ENCODE results near the gene SPATA46. TPM values are rescaled to one million over a fixed set of nuclear protein-coding genes. Genes with fewer than 3 reads are reported as not detected.
"Not testable (repeated sequence)": the region's sequence is repeated elsewhere in the genome, so short reads cannot be mapped to it uniquely, and the experiment has no call there.

Gene SPATA46
- total RNA-seq, 2 experiments from 2014 or later: not detected

DNA sequence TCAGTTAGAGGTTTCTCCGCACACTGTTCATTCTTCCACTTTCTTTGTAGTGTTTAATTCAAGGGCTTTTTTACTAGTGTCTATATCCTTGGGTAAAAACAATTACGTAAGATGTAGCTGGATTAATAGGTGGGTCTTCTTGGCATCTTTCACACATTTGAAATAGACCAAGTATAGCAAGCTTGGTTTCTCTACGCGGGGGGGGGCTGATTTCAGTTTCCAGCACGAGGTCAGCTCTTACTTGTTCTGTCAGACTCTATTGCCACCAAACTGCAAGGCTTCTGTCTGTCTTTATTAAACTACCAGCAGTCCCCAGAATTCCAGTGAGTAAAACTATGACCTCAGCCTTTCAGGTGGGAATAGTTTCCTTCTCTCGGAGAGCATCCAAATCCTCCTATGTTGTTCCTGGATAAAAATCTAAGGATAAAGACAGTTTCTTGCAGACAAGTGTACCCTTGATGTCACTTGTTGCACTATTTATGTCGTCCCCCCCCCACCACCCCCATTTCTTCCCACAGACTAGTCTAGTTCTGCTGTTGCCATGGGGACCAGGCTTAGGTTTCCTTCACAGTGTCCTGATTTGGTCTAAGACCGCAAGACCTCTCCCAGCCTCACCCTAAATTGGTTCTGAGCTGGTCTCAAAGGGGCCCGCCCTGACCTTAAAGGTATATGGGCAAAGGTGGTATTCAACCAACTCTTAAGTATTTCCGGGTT is 17.0 kb downstream of the SPATA46 start:
- ATAC-seq (no peak), DNase-seq (no peak)
- Mint-ChIP-seq H3K9me3 (ENCODE audit: insufficient read depth) (no peaks in the 10 kb centered on the region), H3K27ac (no peak overlapping the region), H3K4me3 (no peak overlapping the region), H3K4me1 (ENCODE audit: low read depth) (no peaks in the 10 kb centered on the region), H3K36me3 (ENCODE audit: low read depth) (no peaks in the 10 kb centered on the region), H3K27me3 (ENCODE audit: low read depth) (no peaks in the 10 kb centered on the region)
- ChIA-PET CTCF (no interaction called here), POLR2A (no interaction called here)

DNA sequence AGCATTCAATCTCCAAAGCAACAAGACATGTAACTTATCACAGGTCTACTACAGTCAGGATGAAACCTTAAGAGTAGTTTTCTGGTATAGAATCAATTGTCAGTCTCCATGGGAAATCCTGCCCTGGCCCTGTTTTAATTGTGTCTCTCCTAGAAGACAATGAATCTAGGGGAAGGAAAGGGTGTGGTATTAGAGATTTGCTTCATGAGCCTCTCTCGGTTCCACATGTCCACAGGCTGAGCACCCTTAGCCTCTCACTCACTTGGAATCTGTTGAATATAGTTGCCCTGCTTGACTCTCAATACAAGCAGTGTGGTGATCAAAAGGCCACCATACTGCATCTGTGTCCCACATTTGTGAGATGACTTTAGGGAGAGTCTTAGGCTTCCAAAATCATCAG is 17.7 kb downstream of the SPATA46 start:
- no peaks in the 10 kb centered on the region for H3K36me3 Mint-ChIP-seq (ENCODE audit: low read depth)
- CTCF ChIA-PET: no interaction called here

GRCh38 chr1:162357681-162358266 is 18.9 kb downstream of the SPATA46 start:
- H3K4me1 Mint-ChIP-seq (ENCODE audit: low read depth): no peaks in the 10 kb centered on the region
- H3K9me3 Mint-ChIP-seq (ENCODE audit: insufficient read depth): no peaks in the 10 kb centered on the region
- no peak overlapping the region for H3K4me3 Mint-ChIP-seq
- ChIA-PET CTCF (interaction anchor here (0.9 to 1.3 kb wide), 2 partner anchors 19 to 23 kb away, joined by 3 read pairs; no protein-coding TSS in a partner anchor), POLR2A (no interaction called here)
- no peak overlapping the region for H3K27ac Mint-ChIP-seq
- H3K36me3 Mint-ChIP-seq (ENCODE audit: low read depth): no peaks in the 10 kb centered on the region
- no peak for DNase-seq
- H3K27me3 Mint-ChIP-seq (ENCODE audit: low read depth): peaks cover 3% of the 10 kb centered on the region
- no peak for ATAC-seq

More for the DNA sequence above, 17.7 kb downstream of the SPATA46 start:
- POLR2A ChIA-PET: no interaction called here
- ATAC-seq (no peak), DNase-seq (no peak)
- Mint-ChIP-seq H3K4me1 (ENCODE audit: low read depth) (no peaks in the 10 kb centered on the region), H3K4me3 (no peak overlapping the region), H3K9me3 (ENCODE audit: insufficient read depth) (no peaks in the 10 kb centered on the region), H3K27me3 (ENCODE audit: low read depth) (no peaks in the 10 kb centered on the region), H3K27ac (no peak overlapping the region)

DNA sequence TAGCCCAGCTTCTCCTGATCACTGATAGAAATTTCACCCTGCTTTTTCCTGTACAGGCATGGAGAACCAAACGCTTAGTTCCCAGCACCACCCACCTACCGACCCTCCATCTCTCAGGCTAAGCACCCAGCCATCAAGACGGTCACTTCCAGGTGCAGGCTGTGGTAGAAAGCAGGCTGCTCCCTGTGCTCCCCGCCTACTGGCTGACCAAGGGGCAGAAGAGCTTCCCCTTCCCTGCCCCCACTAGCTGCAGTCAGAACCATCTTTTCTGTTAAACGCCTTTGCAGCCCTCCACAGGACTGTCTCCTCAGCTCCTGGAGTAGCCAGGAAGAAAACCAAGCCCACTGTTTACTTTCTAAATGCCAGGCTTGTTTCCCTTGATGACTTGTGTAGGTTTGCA is 23.0 kb downstream of the SPATA46 start:
- H3K36me3 Mint-ChIP-seq (ENCODE audit: low read depth): no peaks in the 10 kb centered on the region
- no peak for DNase-seq

GRCh38 chr1:162353078-162353477 is 23.6 kb downstream of the SPATA46 start:
- Mint-ChIP-seq H3K9me3 (ENCODE audit: insufficient read depth) (no peaks in the 10 kb centered on the region), H3K27me3 (ENCODE audit: low read depth) (peaks cover 11% of the 10 kb centered on the region), H3K36me3 (ENCODE audit: low read depth) (no peaks in the 10 kb centered on the region), H3K4me3 (no peak overlapping the region), H3K27ac (no peak overlapping the region), H3K4me1 (ENCODE audit: low read depth) (no peaks in the 10 kb centered on the region)
- no peak for DNase-seq
- ChIA-PET CTCF (no interaction called here), POLR2A (no interaction called here)
- ATAC-seq: no peak

More for the DNA sequence above, 23.0 kb downstream of the SPATA46 start:
- Mint-ChIP-seq H3K9me3 (ENCODE audit: insufficient read depth) (no peaks in the 10 kb centered on the region), H3K4me1 (ENCODE audit: low read depth) (no peaks in the 10 kb centered on the region), H3K27ac (no peak overlapping the region), H3K4me3 (no peak overlapping the region), H3K27me3 (ENCODE audit: low read depth) (peaks cover 11% of the 10 kb centered on the region)
- no peak for ATAC-seq
- ChIA-PET POLR2A (no interaction called here), CTCF (no interaction called here)

GRCh38 chr1:162351874-162352273 is 24.8 kb downstream of the SPATA46 start:
- CTCF ChIA-PET; H3K27ac Mint-ChIP-seq; DNase-seq; POLR2A ChIA-PET; ATAC-seq; H3K4me3 Mint-ChIP-seq; H3K36me3 Mint-ChIP-seq (ENCODE audit: low read depth); H3K9me3 Mint-ChIP-seq (ENCODE audit: insufficient read depth); H3K4me1 Mint-ChIP-seq (ENCODE audit: low read depth): not testable (repeated sequence)
- peaks cover 12% of the 10 kb centered on the region for H3K27me3 Mint-ChIP-seq (ENCODE audit: low read depth)

- no peak for ATAC-seq
- POLR2A ChIA-PET: no interaction called here
Measured at GRCh38 chr1:162351246-162351842, 25.3 kb downstream of the SPATA46 start.

DNA sequence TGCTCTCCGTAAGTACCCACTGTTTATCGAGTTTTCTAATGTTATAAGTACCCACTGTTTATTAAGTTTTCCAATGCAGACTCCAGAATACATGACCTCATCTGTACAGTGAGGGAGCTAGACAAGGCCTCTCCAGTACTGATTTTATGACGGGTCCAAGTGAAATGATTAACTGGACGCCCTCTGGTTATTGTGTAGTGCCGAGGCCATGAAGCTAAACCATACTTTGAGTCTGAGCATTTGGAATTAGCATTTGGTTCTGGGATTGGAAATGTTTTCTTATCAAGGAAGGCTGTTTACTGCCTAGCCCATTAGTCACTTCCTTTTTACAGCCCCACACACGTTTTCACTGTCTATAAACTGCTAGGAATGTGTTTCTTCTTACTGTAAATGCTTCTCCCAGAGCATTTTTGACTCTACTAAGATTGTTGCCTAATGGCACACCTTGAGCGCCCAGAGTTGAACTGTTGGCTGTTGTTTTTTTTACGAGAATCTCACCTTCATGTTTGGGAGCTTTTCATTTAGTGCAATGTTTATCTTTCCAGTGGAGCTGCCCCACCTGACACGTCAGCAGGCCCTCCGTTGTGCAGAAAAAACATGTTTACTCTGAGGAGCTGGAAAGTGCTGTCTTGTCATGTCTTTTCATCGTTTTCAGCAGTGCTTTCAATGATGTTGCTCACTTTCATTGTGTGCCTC is 26.9 kb downstream of the SPATA46 start:
- Mint-ChIP-seq H3K27ac (no peak overlapping the region), H3K4me1 (ENCODE audit: low read depth) (no peaks in the 10 kb centered on the region), H3K4me3 (no peak overlapping the region), H3K9me3 (ENCODE audit: insufficient read depth) (no peaks in the 10 kb centered on the region), H3K27me3 (ENCODE audit: low read depth) (peaks cover 12% of the 10 kb centered on the region), H3K36me3 (ENCODE audit: low read depth) (no peaks in the 10 kb centered on the region)
- POLR2A ChIA-PET: no interaction called here
- ATAC-seq (no peak), DNase-seq (no peak)
- CTCF ChIA-PET: no interaction called here

More at GRCh38 chr1:162351246-162351842, 25.3 kb downstream of the SPATA46 start:
- no peak for DNase-seq
- H3K27ac Mint-ChIP-seq: no peak overlapping the region
- no peaks in the 10 kb centered on the region for H3K4me1 Mint-ChIP-seq (ENCODE audit: low read depth)
- no peaks in the 10 kb centered on the region for H3K9me3 Mint-ChIP-seq (ENCODE audit: insufficient read depth)
- peaks cover 12% of the 10 kb centered on the region for H3K27me3 Mint-ChIP-seq (ENCODE audit: low read depth)
- CTCF ChIA-PET: no interaction called here
- no peaks in the 10 kb centered on the region for H3K36me3 Mint-ChIP-seq (ENCODE audit: low read depth)
- H3K4me3 Mint-ChIP-seq: no peak overlapping the region

DNA sequence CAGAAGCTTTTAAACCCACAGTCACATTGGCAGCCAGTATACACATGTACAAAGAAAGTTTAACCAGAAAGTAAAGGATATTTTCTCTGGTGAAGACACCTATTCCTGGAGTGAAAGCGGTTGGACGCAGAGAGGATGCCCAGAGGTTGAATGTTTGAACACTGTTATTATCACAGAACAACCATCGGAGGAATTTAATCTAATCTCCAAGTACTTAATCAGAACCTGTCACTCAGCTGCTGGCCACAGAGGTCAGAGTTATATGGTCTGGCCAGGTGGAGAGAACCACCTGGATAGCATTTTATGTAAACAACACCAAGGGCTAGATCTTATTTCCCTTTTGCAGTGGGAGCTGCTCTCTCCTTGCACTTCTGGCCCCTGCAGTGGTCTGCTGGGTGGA is 29.4 kb downstream of the SPATA46 start:
- ATAC-seq (no peak), DNase-seq (no peak)
- no peaks in the 10 kb centered on the region for H3K4me1 Mint-ChIP-seq (ENCODE audit: low read depth)
- peaks cover 10% of the 10 kb centered on the region for H3K27me3 Mint-ChIP-seq (ENCODE audit: low read depth)
- H3K9me3 Mint-ChIP-seq (ENCODE audit: insufficient read depth): no peaks in the 10 kb centered on the region
- H3K27ac Mint-ChIP-seq: no peak overlapping the region
- no peaks in the 10 kb centered on the region for H3K36me3 Mint-ChIP-seq (ENCODE audit: low read depth)
- CTCF ChIA-PET: no interaction called here
- H3K4me3 Mint-ChIP-seq: no peak overlapping the region
- POLR2A ChIA-PET: no interaction called here

DNA sequence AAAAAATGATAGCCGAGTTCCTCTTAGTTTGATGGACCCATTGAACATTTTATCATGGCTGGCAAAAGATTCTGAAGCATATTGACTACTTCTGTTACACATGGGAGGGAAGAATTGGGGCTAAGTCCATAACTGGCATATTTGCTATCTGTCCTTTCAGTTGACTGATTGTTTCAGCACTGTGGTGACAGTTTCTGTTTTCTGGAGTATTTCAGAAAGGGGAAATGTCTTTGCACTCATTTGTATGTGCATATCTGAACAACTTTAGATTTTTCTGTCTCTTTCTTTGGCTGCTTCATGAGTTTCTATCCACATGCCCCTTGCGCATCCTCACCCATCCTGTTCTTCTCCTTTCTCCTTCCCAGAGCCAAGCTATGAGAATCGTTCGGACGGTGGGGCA is 33.2 kb downstream of the SPATA46 start:
- Mint-ChIP-seq H3K36me3 (ENCODE audit: low read depth) (no peaks in the 10 kb centered on the region), H3K27me3 (ENCODE audit: low read depth) (peaks cover 10% of the 10 kb centered on the region), H3K9me3 (ENCODE audit: insufficient read depth) (no peaks in the 10 kb centered on the region), H3K4me3 (no peak overlapping the region), H3K4me1 (ENCODE audit: low read depth) (no peaks in the 10 kb centered on the region), H3K27ac (no peak overlapping the region)
- no peak for DNase-seq
- no peak for ATAC-seq
- ChIA-PET POLR2A (no interaction called here), CTCF (no interaction called here)

DNA sequence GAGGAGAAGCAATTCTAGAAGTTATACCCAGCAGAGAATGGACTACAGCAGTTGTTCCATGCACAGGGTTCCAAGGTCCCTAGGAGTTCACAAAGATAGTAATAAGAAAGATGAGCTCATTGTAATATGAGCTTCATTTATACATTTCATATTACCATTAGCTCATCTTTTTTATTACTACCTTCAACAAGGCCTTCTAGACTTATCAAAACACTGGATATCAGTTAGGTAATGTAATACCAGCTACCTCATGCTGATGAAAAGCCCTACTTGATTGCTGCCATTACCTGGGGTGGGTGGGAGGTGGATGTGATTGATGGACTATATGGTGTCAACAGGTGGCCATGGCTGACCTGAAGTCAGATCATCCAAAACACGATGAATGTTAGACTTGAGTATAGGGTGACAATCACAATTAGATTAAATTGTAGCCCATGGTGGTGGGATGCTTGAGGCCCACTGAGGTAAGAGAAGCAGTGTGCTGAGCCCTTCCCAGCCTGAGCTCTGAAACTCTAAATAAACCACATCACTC is 34.1 kb downstream of the SPATA46 start:
- ATAC-seq (no peak), DNase-seq (no peak)
- H3K4me1 Mint-ChIP-seq (ENCODE audit: low read depth): no peaks in the 10 kb centered on the region
- H3K4me3 Mint-ChIP-seq: no peak overlapping the region
- no peaks in the 10 kb centered on the region for H3K36me3 Mint-ChIP-seq (ENCODE audit: low read depth)
- no peaks in the 10 kb centered on the region for H3K9me3 Mint-ChIP-seq (ENCODE audit: insufficient read depth)
- CTCF ChIA-PET: no interaction called here
- peaks cover 12% of the 10 kb centered on the region for H3K27me3 Mint-ChIP-seq (ENCODE audit: low read depth)
- no peak overlapping the region for H3K27ac Mint-ChIP-seq
- POLR2A ChIA-PET: no interaction called here

GRCh38 chr1:162336621-162337285 is 39.9 kb downstream of the SPATA46 start:
- no peaks in the 10 kb centered on the region for H3K36me3 Mint-ChIP-seq (ENCODE audit: low read depth)
- no peak overlapping the region for H3K27ac Mint-ChIP-seq
- no peak overlapping the region for H3K4me3 Mint-ChIP-seq
- H3K27me3 Mint-ChIP-seq (ENCODE audit: low read depth): peaks cover 14% of the 10 kb centered on the region
- ChIA-PET POLR2A (no interaction called here), CTCF (no interaction called here)
- H3K4me1 Mint-ChIP-seq (ENCODE audit: low read depth): no peaks in the 10 kb centered on the region
- DNase-seq: no peak
- no peaks in the 10 kb centered on the region for H3K9me3 Mint-ChIP-seq (ENCODE audit: insufficient read depth)
- ATAC-seq: no peak
